ENCODE results near the gene CDH23. TPM values are rescaled to one million over a fixed set of nuclear protein-coding genes. Genes with fewer than 3 reads are reported as not detected.

CDH23 gene
- total and polyA plus RNA-seq, 9 of the 15 experiments (the other 6 are each of a cell fraction or from before 2014, with no cell fraction given), result 0.18 to 1.2 (median 0.47) TPM

DNA sequence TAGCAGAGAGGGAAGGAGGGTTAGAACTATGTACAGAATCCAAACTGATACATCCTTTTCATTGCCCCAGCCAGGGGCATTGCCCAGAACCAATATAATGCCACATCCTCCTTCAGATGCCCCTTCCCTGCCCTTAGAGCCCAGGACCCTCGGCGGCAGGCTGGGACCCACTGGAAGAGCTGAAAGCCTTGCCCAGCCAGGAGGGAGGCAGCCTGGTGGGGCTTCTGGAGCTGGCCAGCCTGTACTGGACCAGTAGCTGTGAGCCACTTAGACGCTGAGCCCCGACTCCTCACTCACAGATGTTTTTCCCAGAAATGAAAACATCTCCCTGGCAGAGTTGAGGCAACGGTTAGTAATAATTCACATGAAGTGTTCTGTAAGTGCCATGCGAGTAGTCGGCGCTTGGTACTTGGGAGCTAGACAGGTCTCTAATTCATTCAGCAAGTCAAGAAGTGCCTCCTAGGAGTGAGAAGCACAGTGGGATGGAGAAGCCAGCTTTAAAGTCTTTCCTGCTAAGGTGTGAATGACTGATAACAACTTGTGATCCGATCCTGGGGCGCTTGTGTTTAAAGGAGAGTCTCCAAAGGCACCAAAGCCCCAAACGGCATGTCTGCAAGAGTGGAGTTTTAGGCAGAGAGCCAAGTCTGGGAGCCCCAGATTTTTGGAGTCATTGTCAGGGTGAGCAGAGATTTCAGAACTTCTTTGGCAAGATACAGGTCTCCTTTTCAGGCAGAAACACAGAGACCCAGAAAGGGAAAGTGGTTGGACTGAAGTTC lies 366.8 kb downstream of the CDH23 start (continued):
- TF ChIP-seq MTF1 (CRISPR knock-in tag; IDR thresholded peaks at IDR 0.05; ENCODE audit: borderline replicate concordance), result no peak
- no peak for TF ChIP-seq ZNF561 (CRISPR knock-in tag; conservative IDR thresholded peaks at IDR 0.05)
- TF ChIP-seq ZNF586 (CRISPR knock-in tag; conservative IDR thresholded peaks at IDR 0.05), result no peak
- TF ChIP-seq HDAC2 (IDR thresholded peaks at IDR 0.05), result peak; percentile 77; the same call in 1 of the 2 replicates
- TF ChIP-seq, protein P1, sequence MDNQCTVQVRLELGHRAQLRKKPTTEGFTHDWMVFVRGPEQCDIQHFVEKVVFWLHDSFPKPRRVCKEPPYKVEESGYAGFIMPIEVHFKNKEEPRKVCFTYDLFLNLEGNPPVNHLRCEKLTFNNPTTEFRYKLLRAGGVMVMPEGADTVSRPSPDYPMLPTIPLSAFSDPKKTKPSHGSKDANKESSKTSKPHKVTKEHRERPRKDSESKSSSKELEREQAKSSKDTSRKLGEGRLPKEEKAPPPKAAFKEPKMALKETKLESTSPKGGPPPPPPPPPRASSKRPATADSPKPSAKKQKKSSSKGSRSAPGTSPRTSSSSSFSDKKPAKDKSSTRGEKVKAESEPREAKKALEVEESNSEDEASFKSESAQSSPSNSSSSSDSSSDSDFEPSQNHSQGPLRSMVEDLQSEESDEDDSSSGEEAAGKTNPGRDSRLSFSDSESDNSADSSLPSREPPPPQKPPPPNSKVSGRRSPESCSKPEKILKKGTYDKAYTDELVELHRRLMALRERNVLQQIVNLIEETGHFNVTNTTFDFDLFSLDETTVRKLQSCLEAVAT (IDR thresholded peaks at IDR 0.05), result no peak
- no peak for TF ChIP-seq HMG20B (CRISPR knock-in tag; IDR thresholded peaks at IDR 0.05)
- no peak for TF ChIP-seq ZNF384 (IDR thresholded peaks at IDR 0.05; ENCODE audit: low read depth, low read length)
- TF ChIP-seq, protein P2, sequence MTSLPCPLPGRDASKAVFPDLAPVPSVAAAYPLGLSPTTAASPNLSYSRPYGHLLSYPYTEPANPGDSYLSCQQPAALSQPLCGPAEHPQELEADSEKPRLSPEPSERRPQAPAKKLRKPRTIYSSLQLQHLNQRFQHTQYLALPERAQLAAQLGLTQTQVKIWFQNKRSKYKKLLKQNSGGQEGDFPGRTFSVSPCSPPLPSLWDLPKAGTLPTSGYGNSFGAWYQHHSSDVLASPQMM (CRISPR knock-in tag; IDR thresholded peaks at IDR 0.05), result no peak
- no peak for TF ChIP-seq DDX20 (tag; IDR thresholded peaks at IDR 0.05; ENCODE audit: low read depth)
- TF ChIP-seq, protein P3, sequence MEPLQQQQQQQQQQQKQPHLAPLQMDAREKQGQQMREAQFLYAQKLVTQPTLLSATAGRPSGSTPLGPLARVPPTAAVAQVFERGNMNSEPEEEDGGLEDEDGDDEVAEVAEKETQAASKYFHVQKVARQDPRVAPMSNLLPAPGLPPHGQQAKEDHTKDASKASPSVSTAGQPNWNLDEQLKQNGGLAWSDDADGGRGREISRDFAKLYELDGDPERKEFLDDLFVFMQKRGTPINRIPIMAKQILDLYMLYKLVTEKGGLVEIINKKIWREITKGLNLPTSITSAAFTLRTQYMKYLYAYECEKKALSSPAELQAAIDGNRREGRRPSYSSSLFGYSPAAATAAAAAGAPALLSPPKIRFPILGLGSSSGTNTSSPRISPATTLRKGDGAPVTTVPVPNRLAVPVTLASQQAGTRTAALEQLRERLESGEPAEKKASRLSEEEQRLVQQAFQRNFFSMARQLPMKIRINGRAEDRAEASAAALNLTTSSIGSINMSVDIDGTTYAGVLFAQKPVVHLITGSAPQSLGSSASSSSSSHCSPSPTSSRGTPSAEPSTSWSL (CRISPR knock-in tag; IDR thresholded peaks at IDR 0.05; ENCODE audit: borderline replicate concordance), result no peak
- no peak for TF ChIP-seq DMBX1 (CRISPR knock-in tag; IDR thresholded peaks at IDR 0.05; ENCODE audit: borderline replicate concordance)
- peak; percentile 63; the same call in 1 of the 2 replicates for TF ChIP-seq ARID1B (IDR thresholded peaks at IDR 0.05)
- TF ChIP-seq TCF7 (IDR thresholded peaks at IDR 0.05; ENCODE audit: borderline replicate concordance), result no peak
- no peak for TF ChIP-seq CHD2 (IDR thresholded peaks at IDR 0.05; ENCODE audit: low read depth, low read length)
- TF ChIP-seq, protein P4, sequence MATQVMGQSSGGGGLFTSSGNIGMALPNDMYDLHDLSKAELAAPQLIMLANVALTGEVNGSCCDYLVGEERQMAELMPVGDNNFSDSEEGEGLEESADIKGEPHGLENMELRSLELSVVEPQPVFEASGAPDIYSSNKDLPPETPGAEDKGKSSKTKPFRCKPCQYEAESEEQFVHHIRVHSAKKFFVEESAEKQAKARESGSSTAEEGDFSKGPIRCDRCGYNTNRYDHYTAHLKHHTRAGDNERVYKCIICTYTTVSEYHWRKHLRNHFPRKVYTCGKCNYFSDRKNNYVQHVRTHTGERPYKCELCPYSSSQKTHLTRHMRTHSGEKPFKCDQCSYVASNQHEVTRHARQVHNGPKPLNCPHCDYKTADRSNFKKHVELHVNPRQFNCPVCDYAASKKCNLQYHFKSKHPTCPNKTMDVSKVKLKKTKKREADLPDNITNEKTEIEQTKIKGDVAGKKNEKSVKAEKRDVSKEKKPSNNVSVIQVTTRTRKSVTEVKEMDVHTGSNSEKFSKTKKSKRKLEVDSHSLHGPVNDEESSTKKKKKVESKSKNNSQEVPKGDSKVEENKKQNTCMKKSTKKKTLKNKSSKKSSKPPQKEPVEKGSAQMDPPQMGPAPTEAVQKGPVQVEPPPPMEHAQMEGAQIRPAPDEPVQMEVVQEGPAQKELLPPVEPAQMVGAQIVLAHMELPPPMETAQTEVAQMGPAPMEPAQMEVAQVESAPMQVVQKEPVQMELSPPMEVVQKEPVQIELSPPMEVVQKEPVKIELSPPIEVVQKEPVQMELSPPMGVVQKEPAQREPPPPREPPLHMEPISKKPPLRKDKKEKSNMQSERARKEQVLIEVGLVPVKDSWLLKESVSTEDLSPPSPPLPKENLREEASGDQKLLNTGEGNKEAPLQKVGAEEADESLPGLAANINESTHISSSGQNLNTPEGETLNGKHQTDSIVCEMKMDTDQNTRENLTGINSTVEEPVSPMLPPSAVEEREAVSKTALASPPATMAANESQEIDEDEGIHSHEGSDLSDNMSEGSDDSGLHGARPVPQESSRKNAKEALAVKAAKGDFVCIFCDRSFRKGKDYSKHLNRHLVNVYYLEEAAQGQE (IDR thresholded peaks at IDR 0.05; ENCODE audit: borderline replicate concordance), result no peak
- TF ChIP-seq, protein P4 (CRISPR knock-in tag; IDR thresholded peaks at IDR 0.05; ENCODE audit: low read depth), result 0 out of 2 replicates have a peak, but pooled peaks have one; percentile 20
- TF ChIP-seq EP300 (IDR thresholded peaks at IDR 0.05; ENCODE audit: low read length), result no peak
- TF ChIP-seq EHMT2 (IDR thresholded peaks at IDR 0.05), result no peak
